Loucy (cell line): ENCODE data around the gene CIITA.
"Not testable (repeated sequence)": the region's sequence is repeated elsewhere in the genome, so short reads cannot be mapped to it uniquely, and the experiment has no call there.

Experiments used
- H2AFZ ChIP-seq: fragments of 200-600 bp; sonication (generic); 2 replicates; pipeline ENCODE4 v1.6.0; 2016; ENCODE audit warnings: antibody characterized with exemption, mild to moderate bottlenecking, low read length, moderate library complexity
- H3F3A ChIP-seq: fragments of 200-600 bp; 2 replicates; pipeline ENCODE4 v1.6.0; 2016; ENCODE audit warnings: antibody characterized with exemption, low read depth, mild to moderate bottlenecking
- H3K27me3 ChIP-seq: fragments of 200-600 bp; sonication (generic); 2 replicates; pipeline ENCODE4 v1.6.1; 2014; ENCODE audit warnings: low read length, mild to moderate bottlenecking; ENCODE audit not compliant: insufficient read depth, poor library complexity, severe bottlenecking
- H3K36me3 ChIP-seq: fragments of 200-600 bp; sonication (generic); 2 replicates; pipeline ENCODE4 v1.6.1; 2016; ENCODE audit warnings: low read length; ENCODE audit not compliant: insufficient read depth
- H3K4me1 ChIP-seq: fragments of 200-600 bp; sonication (generic); 2 replicates; pipeline ENCODE4 v1.5.1; 2014; ENCODE audit warnings: low read length, mild to moderate bottlenecking; ENCODE audit not compliant: insufficient read depth, poor library complexity, severe bottlenecking
- H3K4me2 ChIP-seq: fragments of 200-600 bp; sonication (generic); 2 replicates; pipeline ENCODE4 v1.6.0; 2014; ENCODE audit warnings: antibody characterized with exemption, low read length, low read depth, mild to moderate bottlenecking; ENCODE audit not compliant: poor library complexity, severe bottlenecking
- H3K4me3 ChIP-seq: fragments of 200-600 bp; sonication (generic); 2 replicates; pipeline ENCODE4 v1.5.1; 2014; ENCODE audit warnings: low read length, mild to moderate bottlenecking, mixed read lengths; ENCODE audit not compliant: poor library complexity, severe bottlenecking
- H3K79me2 ChIP-seq: fragments of 200-600 bp; sonication (generic); 2 replicates; pipeline ENCODE4 v1.6.1; 2014; ENCODE audit warnings: low read length; ENCODE audit not compliant: insufficient read depth
- H3K9ac ChIP-seq: fragments of 200-600 bp; sonication (generic); 2 replicates; pipeline ENCODE4 v1.6.0; 2014; ENCODE audit warnings: mild to moderate bottlenecking, low read depth, low read length, moderate library complexity; ENCODE audit not compliant: poor library complexity, severe bottlenecking
- H3K9me2 ChIP-seq: fragments of 200-600 bp; sonication (generic); replicated peaks from 2 replicates; pipeline ENCODE4 v1.6.1; 2016; ENCODE audit warnings: low read depth, low read length, mixed read lengths
- H3K9me3 ChIP-seq: fragments of 200-600 bp; sonication (generic); 2 replicates; pipeline ENCODE4 v1.6.1; 2014; ENCODE audit warnings: mild to moderate bottlenecking, antibody characterized with exemption, low read length, low read depth; ENCODE audit not compliant: insufficient read depth
- H4K20me1 ChIP-seq: fragments of 200-600 bp; sonication (generic); 2 replicates; pipeline ENCODE4 v1.6.0; 2014; ENCODE audit warnings: antibody characterized with exemption, low read length, mild to moderate bottlenecking; ENCODE audit not compliant: insufficient read depth, poor library complexity, severe bottlenecking
- CTCF ChIP-seq: fragments of 200-600 bp; sonication (generic); conservative IDR thresholded peaks from 2 replicates; pipeline ENCODE4 v1.5.1; 2014; ENCODE audit warnings: mild to moderate bottlenecking, antibody characterized with exemption, low read length
- EZH2phosphoT487 ChIP-seq: fragments of 200-600 bp; IDR thresholded peaks from 2 replicates; pipeline ENCODE4 v1.6.1; 2018; ENCODE audit warnings: antibody characterized with exemption, mild to moderate bottlenecking, moderate library complexity, borderline replicate concordance

The CIITA gene

DNA sequence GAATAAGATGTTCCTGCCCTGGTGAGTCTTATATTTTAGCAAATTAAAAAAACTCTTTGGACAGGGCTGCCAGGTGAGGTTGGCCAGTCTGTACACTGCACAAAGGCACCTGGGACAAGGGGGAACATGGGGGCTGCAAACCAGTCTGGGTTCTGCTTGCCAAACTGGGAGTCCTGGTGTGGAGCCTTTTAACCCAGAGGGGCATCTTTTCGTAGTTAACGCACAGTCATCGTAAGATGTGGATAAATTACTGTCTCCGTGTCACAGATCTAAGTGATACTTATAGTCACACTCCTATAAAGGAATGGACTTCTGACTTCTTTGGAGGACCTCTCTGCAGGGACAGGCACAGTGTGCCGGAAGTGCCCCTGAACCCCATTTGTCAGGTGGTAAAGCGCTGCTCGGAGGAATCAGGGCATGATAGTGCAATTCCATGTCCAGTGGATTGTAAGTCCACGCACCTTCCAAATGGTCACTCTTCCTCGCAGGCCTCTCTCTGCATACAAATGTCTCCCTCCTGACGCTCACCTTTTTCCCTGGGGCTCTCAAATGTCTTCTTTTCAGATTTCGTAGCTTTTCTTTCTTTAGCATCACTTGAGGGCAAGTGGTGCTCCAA lies 50.6 kb downstream of the CIITA start:
- Histone ChIP-seq H4K20me1 (no peaks in the 10 kb centered on the region), H3F3A (no peaks in the 10 kb centered on the region), H2AFZ (no peak overlapping the region), H3K4me2 (no peak overlapping the region), H3K36me3 (no peaks in the 10 kb centered on the region), H3K9ac (no peak overlapping the region), H3K9me3 (no peaks in the 10 kb centered on the region), H3K4me1 (no peaks in the 10 kb centered on the region), H3K79me2 (no peaks in the 10 kb centered on the region), H3K27me3 (no peaks in the 10 kb centered on the region), H3K9me2 (no peaks in the 10 kb centered on the region), H3K4me3 (no peak overlapping the region)
- no peak for TF ChIP-seq EZH2phosphoT487
- no peak for TF ChIP-seq CTCF

GRCh38 chr16:10929097-10929496 lies 52.1 kb downstream of the CIITA start:
- not testable (repeated sequence) for H3K9me3 ChIP-seq, H3K4me2 ChIP-seq, H3K4me1 ChIP-seq, H4K20me1 ChIP-seq, H3K27me3 ChIP-seq, H3K9ac ChIP-seq, H3K36me3 ChIP-seq, H3K9me2 ChIP-seq, H3K79me2 ChIP-seq, H2AFZ ChIP-seq, H3K4me3 ChIP-seq, H3F3A ChIP-seq

DNA sequence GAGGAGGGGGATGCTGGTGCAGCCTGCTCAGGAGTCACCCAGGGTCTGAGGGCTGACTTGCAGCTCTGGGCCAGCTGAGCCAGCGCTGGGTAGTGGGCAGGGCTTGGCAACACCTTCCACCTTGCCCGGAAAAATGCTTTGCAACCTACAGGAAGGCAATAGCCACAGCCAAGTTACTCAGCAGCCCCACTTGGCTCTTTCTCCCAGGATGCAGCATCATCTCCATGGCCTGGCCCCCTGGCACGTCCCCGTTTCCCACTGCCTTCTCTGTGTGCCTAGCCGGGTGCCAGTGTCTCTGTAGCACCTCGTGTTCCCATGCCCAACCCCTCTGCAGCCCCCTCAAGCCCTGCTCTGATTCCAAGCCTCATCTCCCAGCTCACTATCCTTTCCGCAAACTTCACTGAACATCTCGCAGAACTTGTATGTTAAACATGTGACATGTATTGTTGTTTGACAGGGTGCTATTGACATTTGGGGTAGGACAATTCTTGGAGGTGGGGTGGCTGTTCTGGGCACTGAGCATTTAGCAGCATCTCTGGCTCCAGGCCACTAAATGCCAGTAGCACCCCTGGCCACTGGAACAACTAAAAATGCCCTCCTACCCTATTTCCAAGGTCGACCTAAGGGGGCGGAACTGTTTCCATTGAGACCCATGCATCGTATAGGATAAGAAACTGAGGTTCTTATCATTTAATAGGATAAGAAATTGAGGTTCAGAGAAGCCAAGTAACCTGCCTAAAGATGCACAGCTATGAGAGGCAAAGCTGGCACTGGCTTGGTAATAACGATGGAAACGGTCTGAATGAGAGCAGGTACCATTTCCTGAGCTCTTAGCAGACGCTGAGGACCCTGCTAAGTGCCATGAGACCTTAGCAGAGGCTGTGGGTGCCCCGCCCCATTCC lies 53.1 kb downstream of the CIITA start:
- H4K20me1 ChIP-seq: no peaks in the 10 kb centered on the region
- H3K79me2 ChIP-seq: no peaks in the 10 kb centered on the region
- H3K9me2 ChIP-seq: no peaks in the 10 kb centered on the region
- peaks cover 7% of the 10 kb centered on the region for H3K4me1 ChIP-seq
- no peak overlapping the region for H3K4me2 ChIP-seq
- no peaks in the 10 kb centered on the region for H3K27me3 ChIP-seq
- H3K4me3 ChIP-seq: no peak overlapping the region
- H3F3A ChIP-seq: no peaks in the 10 kb centered on the region
- no peak overlapping the region for H3K9ac ChIP-seq
- H2AFZ ChIP-seq: no peak overlapping the region
- no peaks in the 10 kb centered on the region for H3K36me3 ChIP-seq
- no peaks in the 10 kb centered on the region for H3K9me3 ChIP-seq
- no peak for TF ChIP-seq EZH2phosphoT487
- no peak for TF ChIP-seq CTCF
